CD4-positive, alpha-beta memory T cell (primary cell): ENCODE results near the gene CILP2. TPM values are rescaled to one million over a fixed set of nuclear protein-coding genes. Genes with fewer than 3 reads are reported as not detected.

ENCODE experiments used
- CTCF ChIA-PET: fragments of 350-600 bp; sonication (Branson Sonifier 250); formaldehyde crosslinking; loops from one replicate; lab custom pipeline; 2021; ENCODE audit warnings: inconsistent platforms; ENCODE audit not compliant: partially characterized antibody; lab: Charles Lee
- POLR2A ChIA-PET: fragments of 350-600 bp; sonication (Branson Sonifier 250); formaldehyde crosslinking; loops from one replicate; lab custom pipeline; 2021; ENCODE audit not compliant: partially characterized antibody; lab: Charles Lee
- DNase-seq, 5 donors: peaks; one replicate each; pipeline versions ENCODE4 v3.0.0 to v3.0.0-alpha.2; 2020 to 2022; ENCODE audit warnings: mixed read lengths in 1 of 5
- H3K27ac ChIP-seq: one replicate; pipeline ENCODE4 v1.7.0; 2013; ENCODE audit warnings: low read depth, low read length
- H3K27me3 ChIP-seq: 2 replicates; pipeline ENCODE4 v1.7.0; 2013; ENCODE audit warnings: mild to moderate bottlenecking, low read length, moderate library complexity; ENCODE audit not compliant: insufficient read depth
- H3K36me3 ChIP-seq: 2 replicates; pipeline ENCODE4 v1.7.0; 2013; ENCODE audit warnings: mild to moderate bottlenecking, low read length, moderate library complexity; ENCODE audit not compliant: insufficient read depth
- H3K4me1 ChIP-seq: 2 replicates; pipeline ENCODE4 v1.7.0; 2013; ENCODE audit warnings: mild to moderate bottlenecking, low read length, moderate library complexity; ENCODE audit not compliant: insufficient read depth
- H3K4me3 ChIP-seq, 2 donors: one replicate each; pipeline ENCODE4 v1.7.0; 2013; ENCODE audit warnings: low read length in 2 of 2, mild to moderate bottlenecking in 1 of 2
- H3K9me3 ChIP-seq, 2 donors: one replicate each; pipeline ENCODE4 v1.7.0; 2013; ENCODE audit warnings: low read length in 2 of 2, control low read depth in 1 of 2; ENCODE audit not compliant: control insufficient read depth in 1 of 2
- H3K27ac Mint-ChIP-seq, 7 donors: one replicate each; pipeline ENCODE4 v1.8.0; 2020 to 2021; ENCODE audit warnings: mixed read lengths in 7 of 7, mild to moderate bottlenecking in 6 of 7, inconsistent platforms in 3 of 7, moderate library complexity in 3 of 7
- H3K27me3 Mint-ChIP-seq, 2 donors: one replicate each; pipeline ENCODE4 v1.8.0; 2020 to 2021; ENCODE audit warnings: mixed read lengths in 2 of 2
- H3K36me3 Mint-ChIP-seq, 2 donors: one replicate each; pipeline ENCODE4 v1.8.0; 2020 to 2021; ENCODE audit warnings: mixed read lengths in 2 of 2, inconsistent platforms in 1 of 2, mild to moderate bottlenecking in 1 of 2
- H3K4me1 Mint-ChIP-seq, 4 donors: one replicate each; pipeline ENCODE4 v1.8.0; 2020 to 2021; ENCODE audit warnings: mixed read lengths in 4 of 4, mild to moderate bottlenecking in 1 of 4
- H3K4me3 Mint-ChIP-seq, 8 donors: one replicate each; pipeline ENCODE4 v1.8.0; 2020 to 2021; ENCODE audit warnings: mixed read lengths in 8 of 8, mild to moderate bottlenecking in 7 of 8, moderate library complexity in 6 of 8, inconsistent platforms in 3 of 8
- H3K9me3 Mint-ChIP-seq, 8 donors: one replicate each; pipeline ENCODE4 v1.8.0; 2020 to 2021; ENCODE audit warnings: mixed read lengths in 8 of 8, mild to moderate bottlenecking in 5 of 8, inconsistent platforms in 3 of 8, moderate library complexity in 1 of 8
- intact Hi-C: fragments of 100-400 bp; cut with micrococcal nuclease; formaldehyde crosslinking; loops from one replicate; pipeline ENCODE4 v1.15.1; 2023
- polyA plus RNA-seq, 2 donors: library from polyadenylated mRNA; unstranded; fragments of 300-500 nt; fragmentation: Illumina TruSeq; gene quantifications; one replicate each; pipeline ENCODE4 v1.2.3, GENCODE V29; 2021
- total RNA-seq, 2 experiments: library from RNA; stranded (reverse); gene quantifications; one replicate each; pipeline ENCODE4 v1.2.3, GENCODE V29; 2021

CILP2 gene
- total and polyA plus RNA-seq, 4 experiments from 2014 or later = 0.09 to 0.14 TPM; not detected in 2

GRCh38 chr19:19575411-19575810 is 37.3 kb downstream of the CILP2 start:
- ChIA-PET POLR2A (interaction anchor here (1.2 kb wide), 1 partner anchor 53 kb away, joined by 5 read pairs; the partner anchor contains the start of gene LPAR2), CTCF (interaction anchor here (2.1 kb wide), 1 partner anchor 22 kb away, joined by 11 read pairs; no protein-coding TSS in a partner anchor)
- H3K9me3 Mint-ChIP-seq = peaks cover 0 to 1% (median 0%) of the 10 kb centered on the region in 8 donors
- peaks cover 8 to 17% of the 10 kb centered on the region in 2 donors for H3K36me3 Mint-ChIP-seq
- Histone ChIP-seq H3K27me3 (no peaks in the 10 kb centered on the region), H3K4me3 (no peak overlapping the region), H3K36me3 (peaks cover 6% of the 10 kb centered on the region), H3K9me3 (no peaks in the 10 kb centered on the region), H3K27ac (no peak overlapping the region), H3K4me1 (no peaks in the 10 kb centered on the region)
- no peak overlapping the region for H3K4me3 Mint-ChIP-seq
- no peaks in the 10 kb centered on the region for H3K27me3 Mint-ChIP-seq
- H3K27ac Mint-ChIP-seq = peak overlapping the region in 3 of 7 donors; percentile 9 to 66 (median 12)
- H3K4me1 Mint-ChIP-seq = peaks cover 2 to 15% (median 10%) of the 10 kb centered on the region in 4 donors
- intact Hi-C loops = no loop called here
- no peak for DNase-seq

- DNase-seq = no peak
- peak overlapping the region in 1 of 7 donors; percentile 25 for H3K27ac Mint-ChIP-seq
- ChIA-PET POLR2A (interaction anchor here (0.6 to 1.2 kb wide), 3 partner anchors 19 to 48 kb away, joined by 3 to 6 read pairs (median 3); no protein-coding TSS in a partner anchor), CTCF (interaction anchor here (0.6 to 6.2 kb wide), 5 partner anchors 10 to 66 kb away, joined by 3 to 31 read pairs (median 3); partner anchors contain the start of gene GMIP)
- H3K27me3 Mint-ChIP-seq = no peaks in the 10 kb centered on the region
- intact Hi-C loops = no loop called here
- no peak overlapping the region for H3K27ac ChIP-seq
- peaks cover 9 to 22% (median 17%) of the 10 kb centered on the region in 4 donors for H3K4me1 Mint-ChIP-seq
- no peak overlapping the region for H3K4me3 Mint-ChIP-seq
- H3K27me3 ChIP-seq = no peaks in the 10 kb centered on the region
- peaks cover 7% of the 10 kb centered on the region for H3K4me1 ChIP-seq
- H3K9me3 Mint-ChIP-seq = peaks cover 0 to 1% (median 0%) of the 10 kb centered on the region in 8 donors
- H3K9me3 ChIP-seq = no peaks in the 10 kb centered on the region
- no peak overlapping the region for H3K4me3 ChIP-seq
- H3K36me3 Mint-ChIP-seq = peaks cover 1 to 16% of the 10 kb centered on the region in 2 donors
- H3K36me3 ChIP-seq = peaks cover 5% of the 10 kb centered on the region
These were observed 40.2 kb downstream of the CILP2 start for GRCh38 chr19:19578252-19578651.

GRCh38 chr19:19579533-19580361 is 41.7 kb downstream of the CILP2 start:
- POLR2A ChIA-PET = interaction anchor here (1.1 to 1.2 kb wide), 2 partner anchors 11 to 44 kb away, joined by 3 read pairs; no protein-coding TSS in a partner anchor
- H3K4me1 Mint-ChIP-seq = peaks cover 8 to 22% (median 16%) of the 10 kb centered on the region in 4 donors
- H3K27me3 ChIP-seq = no peaks in the 10 kb centered on the region
- CTCF ChIA-PET = interaction anchor here (1.3 to 6.2 kb wide), 3 partner anchors 10 to 33 kb away, joined by 3 to 31 read pairs (median 4); no protein-coding TSS in a partner anchor
- H3K27ac Mint-ChIP-seq = peak overlapping the region in 2 of 7 donors; percentile 36 to 56
- H3K27ac ChIP-seq = no peak overlapping the region
- H3K9me3 Mint-ChIP-seq = peaks cover 0 to 1% (median 0%) of the 10 kb centered on the region in 8 donors
- no peak overlapping the region for H3K4me3 Mint-ChIP-seq
- no peak for DNase-seq
- peaks cover 0 to 15% of the 10 kb centered on the region in 2 donors for H3K36me3 Mint-ChIP-seq
- peaks cover 7% of the 10 kb centered on the region for H3K4me1 ChIP-seq
- intact Hi-C loops = no loop called here
- no peak overlapping the region for H3K4me3 ChIP-seq
- peaks cover 5% of the 10 kb centered on the region for H3K36me3 ChIP-seq
- no peaks in the 10 kb centered on the region for H3K9me3 ChIP-seq
- H3K27me3 Mint-ChIP-seq = no peaks in the 10 kb centered on the region

GRCh38 chr19:19580418-19580817 is 42.4 kb downstream of the CILP2 start:
- POLR2A ChIA-PET = interaction anchor here (1.1 kb wide), 1 partner anchor 10 kb away, joined by 3 read pairs; no protein-coding TSS in a partner anchor

GRCh38 chr19:19581391-19581790 is 43.3 kb downstream of the CILP2 start:
- POLR2A ChIA-PET = interaction anchor here (2.0 kb wide), 1 partner anchor 16 kb away, joined by 5 read pairs; no protein-coding TSS in a partner anchor
- no peak overlapping the region for H3K4me3 Mint-ChIP-seq
- intact Hi-C loops = no loop called here

More at GRCh38 chr19:19580418-19580817, 42.4 kb downstream of the CILP2 start:
- Histone ChIP-seq H3K4me1 (peaks cover 7% of the 10 kb centered on the region), H3K9me3 (no peaks in the 10 kb centered on the region), H3K27ac (no peak overlapping the region), H3K4me3 (no peak overlapping the region), H3K27me3 (no peaks in the 10 kb centered on the region), H3K36me3 (peaks cover 5% of the 10 kb centered on the region)
- Mint-ChIP-seq H3K27ac (peak overlapping the region in 2 of 7 donors; percentile 22 to 56), H3K4me3 (no peak overlapping the region), H3K4me1 (peaks cover 9 to 22% (median 15%) of the 10 kb centered on the region in 4 donors), H3K27me3 (no peaks in the 10 kb centered on the region), H3K9me3 (peaks cover 0 to 1% (median 0%) of the 10 kb centered on the region in 8 donors), H3K36me3 (peaks cover 2 to 15% of the 10 kb centered on the region in 2 donors)
- DNase-seq = no peak
- intact Hi-C loops = no loop called here
- CTCF ChIA-PET = interaction anchor here (1.3 to 6.2 kb wide), 3 partner anchors 9 to 32 kb away, joined by 3 to 31 read pairs (median 4); no protein-coding TSS in a partner anchor

GRCh38 chr19:19582471-19582870 is 44.4 kb downstream of the CILP2 start:
- H3K9me3 ChIP-seq = no peaks in the 10 kb centered on the region
- peak overlapping the region in 5 of 7 donors; percentile 10 to 79 (median 54) for H3K27ac Mint-ChIP-seq
- POLR2A ChIA-PET = interaction anchor here (1.1 to 2.0 kb wide), 3 partner anchors 15 to 85 kb away, joined by 3 to 5 read pairs (median 4); partner anchors contain the start of gene LPAR2

More at GRCh38 chr19:19581391-19581790, 43.3 kb downstream of the CILP2 start:
- H3K27me3 ChIP-seq = no peaks in the 10 kb centered on the region
- CTCF ChIA-PET = interaction anchor here (6.2 kb wide), 1 partner anchor 28 kb away, joined by 31 read pairs; no protein-coding TSS in a partner anchor
- Mint-ChIP-seq H3K27me3 (no peaks in the 10 kb centered on the region), H3K9me3 (peaks cover 0 to 1% (median 0%) of the 10 kb centered on the region in 8 donors), H3K36me3 (peaks cover 7 to 14% of the 10 kb centered on the region in 2 donors), H3K4me1 (peaks cover 10 to 22% (median 14%) of the 10 kb centered on the region in 4 donors), H3K27ac (peak overlapping the region in 5 of 7 donors; percentile 48 to 79 (median 74))
- H3K9me3 ChIP-seq = no peaks in the 10 kb centered on the region
- H3K36me3 ChIP-seq = peaks cover 5% of the 10 kb centered on the region
- no peak overlapping the region for H3K4me3 ChIP-seq
- peaks cover 7% of the 10 kb centered on the region for H3K4me1 ChIP-seq
- DNase-seq = no peak
- H3K27ac ChIP-seq = no peak overlapping the region

More at GRCh38 chr19:19582471-19582870, 44.4 kb downstream of the CILP2 start:
- Histone ChIP-seq H3K4me1 (peaks cover 7% of the 10 kb centered on the region), H3K27me3 (no peaks in the 10 kb centered on the region), H3K4me3 (no peak overlapping the region), H3K36me3 (peaks cover under 1% of the 10 kb centered on the region), H3K27ac (no peak overlapping the region)
- Mint-ChIP-seq H3K27me3 (no peaks in the 10 kb centered on the region), H3K9me3 (peaks cover 0 to 1% (median 0%) of the 10 kb centered on the region in 8 donors), H3K4me3 (no peak overlapping the region), H3K4me1 (peaks cover 10 to 22% (median 14%) of the 10 kb centered on the region in 4 donors), H3K36me3 (peaks cover 7 to 14% of the 10 kb centered on the region in 2 donors)
- no peak for DNase-seq
- CTCF ChIA-PET = interaction anchor here (0.8 to 6.2 kb wide), 2 partner anchors 16 to 29 kb away, joined by 4 to 31 read pairs; no protein-coding TSS in a partner anchor
- intact Hi-C loops = no loop called here
